NCI-H82 treated with DMSO at 0.1 percent for 48 hours (cell line): ENCODE results near the gene EID3.
"Not testable (repeated sequence)": the region's sequence is repeated elsewhere in the genome, so short reads cannot be mapped to it uniquely, and the experiment has no call there.

Source experiments
- DNase-seq: peaks from one replicate; lab custom pipeline; 2025; ENCODE audit not compliant: unreplicated experiment; lab: John Stamatoyannopoulos, UW

Gene EID3

GRCh38 chr12:104288635-104289274 lies 14.8 kb upstream of the EID3 start:
- DNase-seq = peak; percentile 73

GRCh38 chr12:104290320-104290719 lies 13.2 kb upstream of the EID3 start:
- no peak for DNase-seq

- no peak for DNase-seq
Measured at GRCh38 chr12:104290855-104291254, 12.7 kb upstream of the EID3 start.

- DNase-seq = no peak
Measured at GRCh38 chr12:104291867-104292524, 11.5 kb upstream of the EID3 start.

GRCh38 chr12:104292872-104293794 lies 10.4 kb upstream of the EID3 start:
- DNase-seq = no peak

- not testable (repeated sequence) for DNase-seq
Measured at GRCh38 chr12:104294158-104294859, 9.2 kb upstream of the EID3 start.

- DNase-seq = no peak
Measured at GRCh38 chr12:104294927-104295668, 8.4 kb upstream of the EID3 start.

GRCh38 chr12:104295954-104296353 lies 7.6 kb upstream of the EID3 start:
- DNase-seq = no peak

- DNase-seq = no peak
Measured at GRCh38 chr12:104296718-104297117, 6.8 kb upstream of the EID3 start.

- no peak for DNase-seq
Measured at GRCh38 chr12:104297477-104298113, 5.9 kb upstream of the EID3 start.

- no peak for DNase-seq
Measured at GRCh38 chr12:104299842-104300481, 3.6 kb upstream of the EID3 start.

GRCh38 chr12:104304261-104305009 lies 896 bp downstream of the EID3 start:
- no peak for DNase-seq

- DNase-seq = no peak
Measured at GRCh38 chr12:104305349-104305748, 1.8 kb downstream of the EID3 start.

GRCh38 chr12:104306376-104306775 lies 2.8 kb downstream of the EID3 start:
- no peak for DNase-seq

GRCh38 chr12:104306943-104307654 lies 3.6 kb downstream of the EID3 start:
- DNase-seq = peak; percentile 68

GRCh38 chr12:104307655-104308000 lies 4.1 kb downstream of the EID3 start:
- no peak for DNase-seq

GRCh38 chr12:104309446-104309993 lies 6.0 kb downstream of the EID3 start:
- DNase-seq = no peak
